Fibroblast of lung (primary cell): ENCODE measurements around the gene AMBRA1.

Source experiments
- CTCF ChIP-seq, 2 donors: IDR thresholded peaks in 1 of 2; conservative IDR thresholded peaks in 1 of 2; 1 replicate in 1 of 2; 2 replicates in 1 of 2; pipeline ENCODE4 v1.5.1; 2011 to 2012; ENCODE audit warnings: low read length in 2 of 2, control low read depth in 1 of 2, inconsistent platforms in 1 of 2, low read depth in 1 of 2, mild to moderate bottlenecking in 1 of 2
- EZH2 ChIP-seq: IDR thresholded peaks from 2 replicates; pipeline ENCODE4 v1.5.1; 2012; ENCODE audit warnings: low read length, control low read depth, mild to moderate bottlenecking; ENCODE audit errors: missing control alignments

GRCh38 chr11:46631676-46632075, 37.9 kb upstream of the AMBRA1 start:
- TF ChIP-seq CTCF (conservative IDR thresholded peaks at IDR 0.05 in 1 of 2, IDR thresholded peaks at IDR 0.05 in 1 of 2; ENCODE audit: low read depth in 1 of 2, low read length in 2 of 2): no peak
- TF ChIP-seq EZH2: no peak
